CD4-positive, alpha-beta memory T cell (primary cell): Measurements from ENCODE around the gene ABCA13. TPM values are rescaled to one million over a fixed set of nuclear protein-coding genes. Genes with fewer than 3 reads are reported as not detected.

Source experiments
- CTCF ChIA-PET: fragments of 350-600 bp; sonication (Branson Sonifier 250); formaldehyde crosslinking; loops from one replicate; lab custom pipeline; 2021; ENCODE audit warnings: inconsistent platforms; ENCODE audit not compliant: partially characterized antibody; lab: Charles Lee
- POLR2A ChIA-PET: fragments of 350-600 bp; sonication (Branson Sonifier 250); formaldehyde crosslinking; loops from one replicate; lab custom pipeline; 2021; ENCODE audit not compliant: partially characterized antibody; lab: Charles Lee
- DNase-seq, 5 donors: peaks; one replicate each; pipeline versions ENCODE4 v3.0.0 to v3.0.0-alpha.2; 2020 to 2022; ENCODE audit warnings: mixed read lengths in 1 of 5
- H3K27ac ChIP-seq: one replicate; pipeline ENCODE4 v1.7.0; 2013; ENCODE audit warnings: low read depth, low read length
- H3K27me3 ChIP-seq: 2 replicates; pipeline ENCODE4 v1.7.0; 2013; ENCODE audit warnings: mild to moderate bottlenecking, low read length, moderate library complexity; ENCODE audit not compliant: insufficient read depth
- H3K36me3 ChIP-seq: 2 replicates; pipeline ENCODE4 v1.7.0; 2013; ENCODE audit warnings: mild to moderate bottlenecking, low read length, moderate library complexity; ENCODE audit not compliant: insufficient read depth
- H3K4me1 ChIP-seq: 2 replicates; pipeline ENCODE4 v1.7.0; 2013; ENCODE audit warnings: mild to moderate bottlenecking, low read length, moderate library complexity; ENCODE audit not compliant: insufficient read depth
- H3K4me3 ChIP-seq, 2 donors: one replicate each; pipeline ENCODE4 v1.7.0; 2013; ENCODE audit warnings: low read length in 2 of 2, mild to moderate bottlenecking in 1 of 2
- H3K9me3 ChIP-seq, 2 donors: one replicate each; pipeline ENCODE4 v1.7.0; 2013; ENCODE audit warnings: low read length in 2 of 2, control low read depth in 1 of 2; ENCODE audit not compliant: control insufficient read depth in 1 of 2
- H3K27ac Mint-ChIP-seq, 7 donors: one replicate each; pipeline ENCODE4 v1.8.0; 2020 to 2021; ENCODE audit warnings: mixed read lengths in 7 of 7, mild to moderate bottlenecking in 6 of 7, inconsistent platforms in 3 of 7, moderate library complexity in 3 of 7
- H3K27me3 Mint-ChIP-seq, 2 donors: one replicate each; pipeline ENCODE4 v1.8.0; 2020 to 2021; ENCODE audit warnings: mixed read lengths in 2 of 2
- H3K36me3 Mint-ChIP-seq, 2 donors: one replicate each; pipeline ENCODE4 v1.8.0; 2020 to 2021; ENCODE audit warnings: mixed read lengths in 2 of 2, inconsistent platforms in 1 of 2, mild to moderate bottlenecking in 1 of 2
- H3K4me1 Mint-ChIP-seq, 4 donors: one replicate each; pipeline ENCODE4 v1.8.0; 2020 to 2021; ENCODE audit warnings: mixed read lengths in 4 of 4, mild to moderate bottlenecking in 1 of 4
- H3K4me3 Mint-ChIP-seq, 8 donors: one replicate each; pipeline ENCODE4 v1.8.0; 2020 to 2021; ENCODE audit warnings: mixed read lengths in 8 of 8, mild to moderate bottlenecking in 7 of 8, moderate library complexity in 6 of 8, inconsistent platforms in 3 of 8
- H3K9me3 Mint-ChIP-seq, 8 donors: one replicate each; pipeline ENCODE4 v1.8.0; 2020 to 2021; ENCODE audit warnings: mixed read lengths in 8 of 8, mild to moderate bottlenecking in 5 of 8, inconsistent platforms in 3 of 8, moderate library complexity in 1 of 8
- intact Hi-C: fragments of 100-400 bp; cut with micrococcal nuclease; formaldehyde crosslinking; loops from one replicate; pipeline ENCODE4 v1.15.1; 2023
- polyA plus RNA-seq, 2 donors: library from polyadenylated mRNA; unstranded; fragments of 300-500 nt; fragmentation: Illumina TruSeq; gene quantifications; one replicate each; pipeline ENCODE4 v1.2.3, GENCODE V29; 2021
- total RNA-seq, 2 experiments: library from RNA; stranded (reverse); gene quantifications; one replicate each; pipeline ENCODE4 v1.2.3, GENCODE V29; 2021

Gene ABCA13
- total and polyA plus RNA-seq, 4 experiments from 2014 or later: not detected

DNA sequence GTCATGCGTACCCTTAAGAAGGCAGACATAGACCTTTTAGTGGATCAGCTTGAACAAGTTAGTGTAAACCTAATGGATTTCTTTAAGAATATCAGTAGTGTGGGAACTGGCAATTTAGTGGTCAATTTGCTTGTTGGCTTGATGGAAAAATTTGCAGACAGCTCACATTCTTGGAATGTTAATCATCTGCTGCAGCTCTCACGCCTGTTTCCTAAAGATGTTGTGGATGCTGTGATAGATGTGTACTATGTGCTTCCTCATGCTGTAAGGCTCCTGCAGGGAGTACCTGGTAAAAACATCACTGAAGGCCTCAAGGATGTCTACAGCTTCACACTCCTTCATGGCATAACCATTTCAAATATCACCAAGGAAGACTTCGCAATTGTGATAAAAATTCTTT lies 103.4 kb downstream of the ABCA13 start:
- Histone ChIP-seq H3K36me3 (no peaks in the 10 kb centered on the region), H3K27ac (no peak overlapping the region), H3K27me3 (no peaks in the 10 kb centered on the region), H3K4me3 (no peak overlapping the region), H3K4me1 (no peaks in the 10 kb centered on the region), H3K9me3 (no peaks in the 10 kb centered on the region)
- Mint-ChIP-seq H3K4me3 (no peak overlapping the region), H3K27ac (no peak overlapping the region), H3K4me1 (no peaks in the 10 kb centered on the region), H3K36me3 (no peaks in the 10 kb centered on the region), H3K9me3 (peaks cover 0 to 2% (median 0%) of the 10 kb centered on the region in 8 donors), H3K27me3 (peaks cover 3% of the 10 kb centered on the region in 2 donors)
- intact Hi-C loops: no loop called here
- DNase-seq: no peak
- CTCF ChIA-PET: no interaction called here
- POLR2A ChIA-PET: no interaction called here

DNA sequence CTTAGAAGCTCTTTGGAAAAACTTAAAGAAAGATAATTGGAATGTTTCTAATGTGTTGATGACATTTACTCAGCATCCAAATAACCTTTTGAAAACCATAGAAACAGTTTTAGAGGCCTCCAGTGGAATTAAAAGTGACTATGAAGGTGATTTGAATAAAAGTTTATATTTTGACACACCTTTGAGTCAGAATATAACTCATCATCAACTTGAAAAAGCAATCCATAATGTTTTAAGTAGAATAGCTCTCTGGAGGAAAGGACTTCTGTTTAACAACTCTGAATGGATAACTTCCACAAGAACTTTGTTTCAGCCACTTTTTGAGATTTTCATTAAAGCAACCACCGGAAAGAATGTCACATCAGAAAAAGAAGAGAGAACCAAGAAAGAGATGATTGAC lies 108.2 kb downstream of the ABCA13 start:
- no peak overlapping the region for H3K27ac ChIP-seq
- Mint-ChIP-seq H3K4me1 (no peaks in the 10 kb centered on the region), H3K27ac (no peak overlapping the region), H3K9me3 (peaks cover 0 to 2% (median 0%) of the 10 kb centered on the region in 8 donors), H3K36me3 (no peaks in the 10 kb centered on the region), H3K4me3 (no peak overlapping the region), H3K27me3 (peaks cover 5 to 23% of the 10 kb centered on the region in 2 donors)
- POLR2A ChIA-PET: no interaction called here
- DNase-seq: no peak
- H3K9me3 ChIP-seq: no peaks in the 10 kb centered on the region
- H3K4me3 ChIP-seq: no peak overlapping the region
- H3K36me3 ChIP-seq: no peaks in the 10 kb centered on the region
- intact Hi-C loops: no loop called here
- H3K4me1 ChIP-seq: no peaks in the 10 kb centered on the region
- CTCF ChIA-PET: no interaction called here
- H3K27me3 ChIP-seq: no peaks in the 10 kb centered on the region

DNA sequence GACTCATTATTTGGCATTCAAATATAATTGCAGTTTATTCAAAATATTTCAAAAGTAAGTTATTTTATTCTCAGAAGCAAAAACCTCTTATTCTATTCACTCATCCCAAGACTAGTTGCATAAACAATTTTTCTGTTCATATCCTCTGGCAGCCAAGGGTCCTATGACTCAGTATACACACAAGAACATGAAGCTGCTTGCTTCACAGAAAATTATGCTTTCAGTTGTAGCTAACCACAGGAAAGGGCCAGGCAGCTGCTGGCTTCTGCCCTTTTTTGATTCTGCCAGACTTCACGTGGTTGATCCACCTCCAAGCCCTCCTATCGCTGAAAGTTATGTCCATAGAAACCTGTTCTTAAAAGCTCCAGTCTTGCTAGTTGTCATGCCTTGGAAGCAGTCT lies 108.8 kb downstream of the ABCA13 start:
- peaks cover 0 to 3% (median 0%) of the 10 kb centered on the region in 8 donors for H3K9me3 Mint-ChIP-seq
- H3K4me3 Mint-ChIP-seq: no peak overlapping the region
- H3K27me3 Mint-ChIP-seq: peaks cover 5 to 25% of the 10 kb centered on the region in 2 donors
- Histone ChIP-seq H3K27ac (no peak overlapping the region), H3K9me3 (no peaks in the 10 kb centered on the region), H3K4me3 (no peak overlapping the region), H3K27me3 (no peaks in the 10 kb centered on the region), H3K36me3 (no peaks in the 10 kb centered on the region), H3K4me1 (no peaks in the 10 kb centered on the region)
- H3K4me1 Mint-ChIP-seq: no peaks in the 10 kb centered on the region
- H3K27ac Mint-ChIP-seq: no peak overlapping the region
- DNase-seq: no peak
- ChIA-PET POLR2A (no interaction called here), CTCF (no interaction called here)
- no peaks in the 10 kb centered on the region for H3K36me3 Mint-ChIP-seq
- intact Hi-C loops: no loop called here

DNA sequence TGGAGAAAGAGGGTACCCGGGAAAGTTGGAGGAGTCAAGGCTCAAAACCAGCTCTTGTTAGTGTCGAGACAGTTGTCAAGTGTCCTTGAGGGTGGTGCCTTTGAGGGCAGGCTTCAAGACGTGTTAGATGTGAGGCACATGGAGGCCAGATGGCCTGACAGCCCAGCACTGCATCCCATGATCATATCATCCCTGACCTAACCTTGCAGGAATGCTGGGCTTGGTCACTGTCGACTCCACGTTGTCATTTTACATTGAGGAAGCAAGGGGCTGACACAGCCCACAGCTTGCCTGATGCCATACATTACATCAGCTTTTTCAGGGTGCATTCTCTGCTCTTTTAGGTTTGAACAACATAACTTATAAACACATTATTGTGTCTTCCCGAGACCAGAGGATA lies 114.1 kb downstream of the ABCA13 start:
- POLR2A ChIA-PET: no interaction called here

DNA sequence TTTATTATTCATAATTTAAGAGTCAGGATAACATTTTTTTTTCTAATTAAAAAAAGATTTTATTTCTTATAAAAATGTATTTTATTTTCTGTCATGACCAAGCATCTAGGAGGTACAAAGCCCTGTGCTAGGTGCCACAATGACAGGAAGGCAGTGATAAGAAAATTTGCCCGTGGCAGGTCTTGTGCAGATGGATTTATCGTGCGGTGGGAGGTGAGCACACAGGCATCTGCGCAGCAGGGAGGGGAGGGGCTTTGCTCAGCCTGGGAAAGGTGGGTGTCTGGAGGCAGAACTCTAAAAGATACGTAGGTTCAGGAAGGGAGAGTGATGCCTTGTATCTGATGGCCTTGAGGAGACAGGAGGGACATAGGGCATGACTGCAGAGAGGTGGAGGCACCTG lies 115.6 kb downstream of the ABCA13 start:
- H3K4me3 ChIP-seq: no peak overlapping the region
- intact Hi-C loops: no loop called here
- DNase-seq: no peak
- H3K9me3 ChIP-seq: no peaks in the 10 kb centered on the region
- POLR2A ChIA-PET: no interaction called here
- H3K27ac ChIP-seq: no peak overlapping the region
- Mint-ChIP-seq H3K4me3 (no peak overlapping the region), H3K36me3 (no peaks in the 10 kb centered on the region), H3K27ac (no peak overlapping the region), H3K4me1 (no peaks in the 10 kb centered on the region), H3K27me3 (peaks cover 4 to 20% of the 10 kb centered on the region in 2 donors), H3K9me3 (peaks cover 0 to 3% (median 0%) of the 10 kb centered on the region in 8 donors)
- CTCF ChIA-PET: no interaction called here
- no peaks in the 10 kb centered on the region for H3K27me3 ChIP-seq
- H3K36me3 ChIP-seq: no peaks in the 10 kb centered on the region
- no peaks in the 10 kb centered on the region for H3K4me1 ChIP-seq

More for the DNA sequence above, 114.1 kb downstream of the ABCA13 start:
- Mint-ChIP-seq H3K4me3 (no peak overlapping the region), H3K36me3 (no peaks in the 10 kb centered on the region), H3K4me1 (no peaks in the 10 kb centered on the region), H3K27me3 (peaks cover 5 to 25% of the 10 kb centered on the region in 2 donors), H3K27ac (no peak overlapping the region), H3K9me3 (peaks cover 0 to 3% (median 0%) of the 10 kb centered on the region in 8 donors)
- Histone ChIP-seq H3K36me3 (no peaks in the 10 kb centered on the region), H3K4me1 (no peaks in the 10 kb centered on the region), H3K27me3 (no peaks in the 10 kb centered on the region), H3K4me3 (no peak overlapping the region), H3K9me3 (no peaks in the 10 kb centered on the region), H3K27ac (no peak overlapping the region)
- no peak for DNase-seq
- CTCF ChIA-PET: no interaction called here
- intact Hi-C loops: no loop called here

DNA sequence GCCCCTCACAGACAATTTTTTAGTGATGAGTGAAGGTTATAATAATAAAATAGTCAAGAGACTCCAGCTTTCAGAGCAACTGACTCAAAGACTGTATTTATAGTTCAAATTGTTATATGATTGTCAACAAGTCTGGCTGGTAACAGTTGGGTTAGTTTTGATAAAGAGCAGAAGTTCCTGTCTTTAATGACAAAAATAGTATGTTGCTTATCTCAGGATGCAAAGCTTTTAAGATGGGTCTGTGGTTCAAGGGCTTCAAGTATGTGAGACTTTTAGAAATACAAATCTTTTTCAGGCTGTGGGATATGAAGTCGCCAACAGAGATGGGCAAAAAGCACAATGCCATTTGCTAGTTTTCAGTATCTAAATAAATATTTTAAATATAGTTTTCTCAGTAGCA lies 118.4 kb downstream of the ABCA13 start:
- peaks cover 0 to 3% (median 0%) of the 10 kb centered on the region in 8 donors for H3K9me3 Mint-ChIP-seq
- Histone ChIP-seq H3K4me1 (no peaks in the 10 kb centered on the region), H3K27me3 (no peaks in the 10 kb centered on the region), H3K36me3 (no peaks in the 10 kb centered on the region), H3K27ac (no peak overlapping the region), H3K9me3 (no peaks in the 10 kb centered on the region), H3K4me3 (no peak overlapping the region)
- no peak overlapping the region for H3K27ac Mint-ChIP-seq
- no peak for DNase-seq
- POLR2A ChIA-PET: no interaction called here
- H3K4me1 Mint-ChIP-seq: no peaks in the 10 kb centered on the region
- no peak overlapping the region for H3K4me3 Mint-ChIP-seq
- no peaks in the 10 kb centered on the region for H3K36me3 Mint-ChIP-seq
- peaks cover 6% of the 10 kb centered on the region in 2 donors for H3K27me3 Mint-ChIP-seq
- intact Hi-C loops: no loop called here
- CTCF ChIA-PET: no interaction called here

DNA sequence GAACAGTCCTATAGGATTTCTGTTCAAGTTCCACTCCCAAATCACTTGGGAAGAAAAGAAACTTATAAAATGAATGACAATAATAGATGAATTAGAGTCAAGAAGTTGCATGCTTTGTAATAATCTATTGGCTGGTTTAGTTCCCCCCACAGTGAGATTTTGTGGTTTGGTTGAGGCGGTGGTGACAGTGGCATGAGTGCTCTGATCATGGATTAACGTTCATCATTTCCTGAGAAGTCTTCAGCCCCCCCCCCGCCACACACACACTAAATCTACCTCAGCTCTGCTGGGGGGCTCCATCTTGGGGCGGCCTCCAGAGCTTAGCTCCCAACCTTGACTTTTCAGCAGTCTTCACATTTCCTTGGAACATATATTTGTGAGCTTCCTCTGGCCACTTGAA lies 121.7 kb downstream of the ABCA13 start:
- H3K36me3 ChIP-seq: no peaks in the 10 kb centered on the region
- Mint-ChIP-seq H3K4me3 (no peak overlapping the region), H3K4me1 (no peaks in the 10 kb centered on the region), H3K27ac (no peak overlapping the region), H3K36me3 (no peaks in the 10 kb centered on the region), H3K27me3 (peaks cover 4 to 8% of the 10 kb centered on the region in 2 donors), H3K9me3 (peaks cover 0 to 2% (median 0%) of the 10 kb centered on the region in 8 donors)
- CTCF ChIA-PET: no interaction called here
- no peak overlapping the region for H3K4me3 ChIP-seq
- H3K27me3 ChIP-seq: no peaks in the 10 kb centered on the region
- intact Hi-C loops: no loop called here
- DNase-seq: no peak
- H3K9me3 ChIP-seq: no peaks in the 10 kb centered on the region
- POLR2A ChIA-PET: no interaction called here
- H3K27ac ChIP-seq: no peak overlapping the region
- H3K4me1 ChIP-seq: no peaks in the 10 kb centered on the region
